HEK293 (cell line): ENCODE measurements around the gene MCEMP1.

Experiments used
- CTCF ChIP-seq: fragments of 450-650 bp; formaldehyde crosslinking; IDR thresholded peaks from 2 replicates; pipeline ENCODE4 v1.5.1; 2016; ENCODE audit warnings: missing biosample characterization, missing genetic modification characterization
- OSR2 ChIP-seq: fragments of 450-650 bp; formaldehyde crosslinking; IDR thresholded peaks from 2 replicates; pipeline ENCODE4 v1.5.1; 2016; ENCODE audit warnings: missing biosample characterization, missing genetic modification characterization
- ZNF274 ChIP-seq, 2 experiments: fragments of 200-500 bp in 1 of 2; fragments of 450-650 bp in 1 of 2; sonication (Bioruptor generic) in 1 of 2; formaldehyde crosslinking in 1 of 2; IDR thresholded peaks; 2 replicates each; pipeline versions ENCODE4 v1.5.1 to v1.6.1; 2014 to 2016; ENCODE audit warnings: borderline replicate concordance in 1 of 2, inconsistent platforms in 1 of 2, low read length in 1 of 2, missing biosample characterization in 1 of 2, missing genetic modification characterization in 1 of 2

- TF ChIP-seq OSR2 (no peak), ZNF274 (IDR thresholded peaks at IDR 0.05; ENCODE audit: low read length) (no peak), ZNF274 (tag by site-specific recombination; IDR thresholded peaks at IDR 0.05; ENCODE audit: borderline replicate concordance) (no peak), CTCF (no peak)
Measured at GRCh38 chr19:7722231-7722651, 45.4 kb downstream of the MCEMP1 start.
